Measurements from ENCODE around the gene PPME1.

PPME1 gene

GRCh38 chr11:74284466-74284865, 113.4 kb downstream of the PPME1 start:
- no peak for DNase-seq

GRCh38 chr11:74288161-74288560, 117.1 kb downstream of the PPME1 start:
- no peak for DNase-seq

- DNase-seq = no peak
Observed at GRCh38 chr11:74288911-74289310, 117.8 kb downstream of the PPME1 start.

DNA sequence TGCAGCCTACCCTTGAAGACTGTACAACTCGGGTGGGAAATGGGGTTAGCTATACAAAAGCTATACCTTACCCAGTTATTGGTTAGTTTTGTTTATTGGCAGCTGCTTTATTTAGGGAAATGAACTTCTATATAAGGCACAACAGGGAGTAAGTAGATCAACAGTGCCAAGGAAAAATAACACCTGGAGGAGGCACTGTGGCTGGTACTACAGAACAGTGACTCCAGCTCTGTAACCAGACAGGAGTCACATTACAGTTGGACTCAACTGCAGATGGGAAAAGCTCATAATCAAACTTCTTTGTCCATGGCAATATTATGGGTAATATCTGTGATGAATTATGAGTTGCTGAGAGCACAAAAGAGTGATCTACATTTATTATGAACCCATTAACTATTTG, 126.4 kb downstream of the PPME1 start:
- DNase-seq = no peak

DNA sequence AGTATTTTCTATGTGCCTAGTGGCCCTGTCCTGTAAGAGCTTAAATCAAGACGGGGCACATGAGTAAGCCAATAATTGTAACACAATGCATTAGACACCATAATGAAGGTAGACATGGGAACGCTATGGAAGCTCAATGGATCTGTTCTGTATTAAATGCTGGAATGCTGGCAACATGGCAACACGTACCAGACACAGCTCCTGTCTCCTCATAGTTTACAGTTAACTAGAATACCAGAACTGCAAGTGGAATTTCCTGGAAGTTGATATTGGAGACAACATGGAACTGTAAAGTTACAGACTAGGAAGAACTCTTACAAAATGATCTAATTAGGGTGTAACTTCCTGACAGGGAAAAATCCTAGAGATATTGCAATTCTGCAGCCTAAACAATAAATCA, 127.9 kb downstream of the PPME1 start:
- no peak for DNase-seq
